ENCODE results near the gene SCTR.

DNA sequence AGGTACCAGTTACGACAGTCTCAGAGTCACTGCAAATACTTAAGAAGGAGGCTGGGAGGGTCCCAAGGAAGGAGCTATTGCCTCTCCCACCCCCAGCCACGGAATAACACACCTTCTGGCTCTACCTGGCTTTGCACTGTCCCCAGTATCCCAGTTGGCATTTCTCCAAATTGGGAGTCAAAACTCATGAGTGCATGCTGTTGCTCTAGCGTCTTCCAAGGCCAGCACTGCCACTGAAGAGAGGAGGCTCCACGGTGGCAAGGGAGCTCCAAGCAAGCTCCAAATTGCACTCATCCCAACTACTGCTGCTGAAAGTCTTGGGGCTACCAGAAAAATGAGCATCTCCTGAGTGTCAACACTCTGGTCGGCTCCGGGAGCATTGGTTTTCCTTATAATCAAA lies 1.6 kb downstream of the SCTR start:
- TF ChIP-seq CTCF (IDR thresholded peaks at IDR 0.05) (no peak), POLR2A (IDR thresholded peaks at IDR 0.05) (no peak)

All from adrenal gland (tissue), 5 donors.